Body of pancreas (tissue), 4 donors: ENCODE measurements around the gene NUBP1.

Experiments used
- CTCF ChIP-seq, 7 experiments: fragments of 450-650 bp in 4 of 7; fragments of 200-600 bp in 3 of 7; sonication (generic) in 3 of 7; IDR thresholded peaks; one replicate each; pipeline ENCODE4 v1.5.1; 2016 to 2019; ENCODE audit warnings: antibody characterized with exemption in 7 of 7
- POLR2A ChIP-seq, 3 donors: fragments of 450-650 bp; IDR thresholded peaks; one replicate each; pipeline ENCODE4 v1.6.1; 2016; ENCODE audit warnings: antibody characterized with exemption in 3 of 3, mild to moderate bottlenecking in 2 of 3

- no peak for TF ChIP-seq POLR2A (IDR thresholded peaks at IDR 0.05)
- TF ChIP-seq CTCF (IDR thresholded peaks at IDR 0.05) = no peak
These were observed 61.7 kb downstream of the NUBP1 start for GRCh38 chr16:10805334-10805733.
